Sigmoid colon (tissue), 4 donors: ENCODE measurements around the gene SLC10A2.

Source experiments
- EP300 ChIP-seq, 4 donors: sonication (generic); formaldehyde crosslinking; IDR thresholded peaks; one replicate each; pipeline ENCODE4 v1.6.1; 2017; ENCODE audit warnings: antibody characterized with exemption in 4 of 4
- TF ChIP-seq, protein P1 (sequence below), 4 experiments: fragments of 450-650 bp in 3 of 4; fragments of 200-600 bp in 1 of 4; IDR thresholded peaks; one replicate each; pipeline ENCODE4 v1.5.1; 2016 to 2019; ENCODE audit warnings: antibody characterized with exemption in 4 of 4, mild to moderate bottlenecking in 3 of 4, moderate library complexity in 2 of 4

DNA sequence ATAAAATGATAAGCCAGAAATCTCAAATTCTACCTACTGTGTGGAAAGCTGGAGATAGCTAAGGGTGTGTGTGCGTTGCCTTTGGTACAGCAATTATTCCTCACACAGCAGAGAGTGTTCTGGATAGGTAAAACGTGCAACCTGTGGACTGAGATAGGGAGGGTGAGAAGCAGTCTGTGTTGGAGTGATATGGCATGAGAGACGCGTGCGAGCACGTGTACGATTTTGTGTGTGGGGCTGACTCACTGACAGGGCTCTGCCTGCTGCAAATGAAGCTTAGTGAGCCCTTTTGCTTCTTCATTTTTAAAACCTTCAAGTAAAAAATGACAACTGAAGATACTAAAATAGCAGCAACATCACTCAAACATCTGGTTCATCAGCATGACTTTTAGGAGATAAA, 35.7 kb upstream of the SLC10A2 start:
- TF ChIP-seq EP300 (IDR thresholded peaks at IDR 0.05), result no peak
- TF ChIP-seq, protein P1, sequence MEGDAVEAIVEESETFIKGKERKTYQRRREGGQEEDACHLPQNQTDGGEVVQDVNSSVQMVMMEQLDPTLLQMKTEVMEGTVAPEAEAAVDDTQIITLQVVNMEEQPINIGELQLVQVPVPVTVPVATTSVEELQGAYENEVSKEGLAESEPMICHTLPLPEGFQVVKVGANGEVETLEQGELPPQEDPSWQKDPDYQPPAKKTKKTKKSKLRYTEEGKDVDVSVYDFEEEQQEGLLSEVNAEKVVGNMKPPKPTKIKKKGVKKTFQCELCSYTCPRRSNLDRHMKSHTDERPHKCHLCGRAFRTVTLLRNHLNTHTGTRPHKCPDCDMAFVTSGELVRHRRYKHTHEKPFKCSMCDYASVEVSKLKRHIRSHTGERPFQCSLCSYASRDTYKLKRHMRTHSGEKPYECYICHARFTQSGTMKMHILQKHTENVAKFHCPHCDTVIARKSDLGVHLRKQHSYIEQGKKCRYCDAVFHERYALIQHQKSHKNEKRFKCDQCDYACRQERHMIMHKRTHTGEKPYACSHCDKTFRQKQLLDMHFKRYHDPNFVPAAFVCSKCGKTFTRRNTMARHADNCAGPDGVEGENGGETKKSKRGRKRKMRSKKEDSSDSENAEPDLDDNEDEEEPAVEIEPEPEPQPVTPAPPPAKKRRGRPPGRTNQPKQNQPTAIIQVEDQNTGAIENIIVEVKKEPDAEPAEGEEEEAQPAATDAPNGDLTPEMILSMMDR (IDR thresholded peaks at IDR 0.05), result no peak
